Measurements from ENCODE around the gene ING1. TPM values are rescaled to one million over a fixed set of nuclear protein-coding genes. Genes with fewer than 3 reads are reported as not detected.
"Not testable (repeated sequence)": the region's sequence is repeated elsewhere in the genome, so short reads cannot be mapped to it uniquely, and the experiment has no call there.

Gene ING1
- total RNA-seq, 2 experiments from 2014 or later, result 19.6 to 19.7 TPM

GRCh38 chr13:110722971-110723370 is 9.5 kb downstream of the ING1 start:
- ChIA-PET POLR2A (no interaction called here), CTCF (interaction anchor here (0.6 kb wide), 1 partner anchor 96 kb away, joined by 3 read pairs; no protein-coding TSS in a partner anchor)
- Mint-ChIP-seq H3K4me1 (peaks cover 29% of the 10 kb centered on the region), H3K36me3 (ENCODE audit: low read depth) (peaks cover 19% of the 10 kb centered on the region), H3K27me3 (no peaks in the 10 kb centered on the region), H3K9me3 (ENCODE audit: low read depth) (no peaks in the 10 kb centered on the region), H3K27ac (no peak overlapping the region), H3K4me3 (no peak overlapping the region)
- no peak for ATAC-seq
- DNase-seq, result no peak
- intact Hi-C loops (cut with DNase I, micrococcal nuclease), result no loop called here

GRCh38 chr13:110723598-110723997 is 10.1 kb downstream of the ING1 start:
- POLR2A ChIA-PET, result interaction anchor here (0.7 kb wide), 1 partner anchor 934 kb away, joined by 3 read pairs; no protein-coding TSS in a partner anchor
- peak overlapping the region; percentile 17 for H3K27ac Mint-ChIP-seq

GRCh38 chr13:110726153-110726552 is 12.7 kb downstream of the ING1 start:
- intact Hi-C loops (cut with DNase I, micrococcal nuclease), result loop anchor here (1.0 kb wide), 1 partner anchor 11 kb away; no protein-coding TSS in a partner anchor
- ATAC-seq (peak; percentile 75), DNase-seq (peak; percentile 30)
- H3K4me1 Mint-ChIP-seq, result peaks cover 27% of the 10 kb centered on the region
- POLR2A ChIA-PET; H3K9me3 Mint-ChIP-seq (ENCODE audit: low read depth); H3K36me3 Mint-ChIP-seq (ENCODE audit: low read depth); H3K27me3 Mint-ChIP-seq; CTCF ChIA-PET: not testable (repeated sequence)
- H3K4me3 Mint-ChIP-seq, result peak overlapping the region; percentile 19
- peak overlapping the region; percentile 64 for H3K27ac Mint-ChIP-seq

More at GRCh38 chr13:110723598-110723997, 10.1 kb downstream of the ING1 start:
- peaks cover 19% of the 10 kb centered on the region for H3K36me3 Mint-ChIP-seq (ENCODE audit: low read depth)
- no peaks in the 10 kb centered on the region for H3K27me3 Mint-ChIP-seq
- CTCF ChIA-PET, result interaction anchor here (0.6 kb wide), 1 partner anchor 95 kb away, joined by 3 read pairs; no protein-coding TSS in a partner anchor
- H3K4me3 Mint-ChIP-seq, result no peak overlapping the region
- H3K9me3 Mint-ChIP-seq (ENCODE audit: low read depth), result no peaks in the 10 kb centered on the region
- ATAC-seq (no peak), DNase-seq (no peak)
- H3K4me1 Mint-ChIP-seq, result peaks cover 29% of the 10 kb centered on the region
- intact Hi-C loops (cut with DNase I, micrococcal nuclease), result no loop called here

- Mint-ChIP-seq H3K9me3 (ENCODE audit: low read depth) (no peaks in the 10 kb centered on the region), H3K4me1 (peaks cover 27% of the 10 kb centered on the region), H3K36me3 (ENCODE audit: low read depth) (peaks cover 3% of the 10 kb centered on the region), H3K27ac (peak overlapping the region; percentile 64), H3K27me3 (no peaks in the 10 kb centered on the region), H3K4me3 (peak overlapping the region; percentile 19)
- peak; percentile 96 for ATAC-seq
- ChIA-PET POLR2A (no interaction called here), CTCF (no interaction called here)
- DNase-seq, result peak; percentile 84
- intact Hi-C loops (cut with DNase I, micrococcal nuclease), result loop anchor here (1.0 kb wide), 1 partner anchor 11 kb away; no protein-coding TSS in a partner anchor
Measured at GRCh38 chr13:110726726-110727125, 13.2 kb downstream of the ING1 start.

- Mint-ChIP-seq H3K9me3 (ENCODE audit: low read depth) (no peaks in the 10 kb centered on the region), H3K4me1 (peaks cover 22% of the 10 kb centered on the region), H3K4me3 (no peak overlapping the region), H3K36me3 (ENCODE audit: low read depth) (no peaks in the 10 kb centered on the region), H3K27ac (no peak overlapping the region), H3K27me3 (no peaks in the 10 kb centered on the region)
- POLR2A ChIA-PET, result no interaction called here
- ATAC-seq, result no peak
- intact Hi-C loops (cut with DNase I, micrococcal nuclease), result no loop called here
- DNase-seq, result no peak
- CTCF ChIA-PET, result interaction anchor here (0.8 kb wide), 1 partner anchor 10 kb away, joined by 3 read pairs; no protein-coding TSS in a partner anchor
Measured at GRCh38 chr13:110731072-110731471, 17.6 kb downstream of the ING1 start.

GRCh38 chr13:110734561-110734960 is 21.1 kb downstream of the ING1 start:
- H3K4me3 Mint-ChIP-seq, result no peak overlapping the region
- H3K36me3 Mint-ChIP-seq (ENCODE audit: low read depth), result no peaks in the 10 kb centered on the region
- intact Hi-C loops (cut with DNase I, micrococcal nuclease), result no loop called here
- no peak for ATAC-seq
- H3K27ac Mint-ChIP-seq, result no peak overlapping the region
- peaks cover 3% of the 10 kb centered on the region for H3K9me3 Mint-ChIP-seq (ENCODE audit: low read depth)
- no peaks in the 10 kb centered on the region for H3K27me3 Mint-ChIP-seq
- DNase-seq, result no peak
- POLR2A ChIA-PET, result interaction anchor here (0.7 kb wide), 2 partner anchors 205 to 224 kb away, joined by 3 read pairs; no protein-coding TSS in a partner anchor
- CTCF ChIA-PET, result no interaction called here
- peaks cover 2% of the 10 kb centered on the region for H3K4me1 Mint-ChIP-seq

GRCh38 chr13:110737555-110737954 is 24.1 kb downstream of the ING1 start:
- no peak overlapping the region for H3K4me3 Mint-ChIP-seq
- ATAC-seq, result peak; percentile 51
- H3K9me3 Mint-ChIP-seq (ENCODE audit: low read depth), result peaks cover 3% of the 10 kb centered on the region
- H3K36me3 Mint-ChIP-seq (ENCODE audit: low read depth), result no peaks in the 10 kb centered on the region
- no peaks in the 10 kb centered on the region for H3K27me3 Mint-ChIP-seq
- no peak overlapping the region for H3K27ac Mint-ChIP-seq
- no peak for DNase-seq
- ChIA-PET POLR2A (no interaction called here), CTCF (no interaction called here)
- peaks cover 2% of the 10 kb centered on the region for H3K4me1 Mint-ChIP-seq
- intact Hi-C loops (cut with DNase I, micrococcal nuclease), result no loop called here

- H3K4me1 Mint-ChIP-seq, result no peaks in the 10 kb centered on the region
- H3K27ac Mint-ChIP-seq, result no peak overlapping the region
- ChIA-PET POLR2A (no interaction called here), CTCF (no interaction called here)
- H3K9me3 Mint-ChIP-seq (ENCODE audit: low read depth), result peaks cover 14% of the 10 kb centered on the region
- ATAC-seq (no peak), DNase-seq (no peak)
- H3K36me3 Mint-ChIP-seq (ENCODE audit: low read depth), result peaks cover 12% of the 10 kb centered on the region
- no peak overlapping the region for H3K4me3 Mint-ChIP-seq
- intact Hi-C loops (cut with DNase I, micrococcal nuclease), result no loop called here
- no peaks in the 10 kb centered on the region for H3K27me3 Mint-ChIP-seq
Measured at GRCh38 chr13:110743687-110744086, 30.2 kb downstream of the ING1 start.

GRCh38 chr13:110746438-110746837 is 32.9 kb downstream of the ING1 start:
- H3K36me3 Mint-ChIP-seq (ENCODE audit: low read depth), result peaks cover 12% of the 10 kb centered on the region
- ATAC-seq, result no peak
- H3K9me3 Mint-ChIP-seq (ENCODE audit: low read depth), result peaks cover 16% of the 10 kb centered on the region
- H3K27me3 Mint-ChIP-seq, result no peaks in the 10 kb centered on the region
- ChIA-PET POLR2A (interaction anchor here (0.6 kb wide), 1 partner anchor 53 kb away, joined by 3 read pairs; no protein-coding TSS in a partner anchor), CTCF (no interaction called here)
- intact Hi-C loops (cut with DNase I, micrococcal nuclease), result no loop called here
- H3K27ac Mint-ChIP-seq, result no peak overlapping the region
- no peak overlapping the region for H3K4me3 Mint-ChIP-seq
- no peaks in the 10 kb centered on the region for H3K4me1 Mint-ChIP-seq
- no peak for DNase-seq

- no peak for ATAC-seq
- no peak overlapping the region for H3K4me3 Mint-ChIP-seq
Measured at GRCh38 chr13:110748271-110748670, 34.8 kb downstream of the ING1 start.

GRCh38 chr13:110756219-110756631 is 42.7 kb downstream of the ING1 start:
- POLR2A ChIA-PET, result no interaction called here
- DNase-seq (no peak), ATAC-seq (no peak)
- Mint-ChIP-seq H3K4me1 (no peaks in the 10 kb centered on the region), H3K27ac (no peak overlapping the region), H3K9me3 (ENCODE audit: low read depth) (peaks cover 2% of the 10 kb centered on the region), H3K36me3 (ENCODE audit: low read depth) (no peaks in the 10 kb centered on the region), H3K27me3 (peaks cover 11% of the 10 kb centered on the region), H3K4me3 (no peak overlapping the region)
- CTCF ChIA-PET, result no interaction called here
- intact Hi-C loops (cut with DNase I, micrococcal nuclease), result no loop called here

More at GRCh38 chr13:110748271-110748670, 34.8 kb downstream of the ING1 start:
- peaks cover 6% of the 10 kb centered on the region for H3K36me3 Mint-ChIP-seq (ENCODE audit: low read depth)
- POLR2A ChIA-PET, result no interaction called here
- H3K27ac Mint-ChIP-seq, result no peak overlapping the region
- CTCF ChIA-PET, result no interaction called here
- H3K9me3 Mint-ChIP-seq (ENCODE audit: low read depth), result peaks cover 12% of the 10 kb centered on the region
- H3K27me3 Mint-ChIP-seq, result no peaks in the 10 kb centered on the region
- DNase-seq, result no peak
- intact Hi-C loops (cut with DNase I, micrococcal nuclease), result no loop called here
- H3K4me1 Mint-ChIP-seq, result no peaks in the 10 kb centered on the region

- ChIA-PET CTCF (interaction anchor here (0.9 kb wide), 1 partner anchor 63 kb away, joined by 3 read pairs; no protein-coding TSS in a partner anchor), POLR2A (no interaction called here)
- Mint-ChIP-seq H3K4me3 (no peak overlapping the region), H3K27me3 (peaks cover 13% of the 10 kb centered on the region), H3K9me3 (ENCODE audit: low read depth) (no peaks in the 10 kb centered on the region), H3K27ac (no peak overlapping the region), H3K4me1 (no peaks in the 10 kb centered on the region), H3K36me3 (ENCODE audit: low read depth) (no peaks in the 10 kb centered on the region)
- intact Hi-C loops (cut with DNase I, micrococcal nuclease), result no loop called here
- DNase-seq (no peak), ATAC-seq (no peak)
Measured at GRCh38 chr13:110757296-110757695, 43.8 kb downstream of the ING1 start.
